NCI-H2029 treated with DMSO at 0.1 percent for 48 hours (cell line): ENCODE measurements around the gene ASXL1.
"Not testable (repeated sequence)": the region's sequence is repeated elsewhere in the genome, so short reads cannot be mapped to it uniquely, and the experiment has no call there.

Source experiments
- DNase-seq: peaks from one replicate; lab custom pipeline; 2025; lab: John Stamatoyannopoulos, UW

The ASXL1 gene

DNA sequence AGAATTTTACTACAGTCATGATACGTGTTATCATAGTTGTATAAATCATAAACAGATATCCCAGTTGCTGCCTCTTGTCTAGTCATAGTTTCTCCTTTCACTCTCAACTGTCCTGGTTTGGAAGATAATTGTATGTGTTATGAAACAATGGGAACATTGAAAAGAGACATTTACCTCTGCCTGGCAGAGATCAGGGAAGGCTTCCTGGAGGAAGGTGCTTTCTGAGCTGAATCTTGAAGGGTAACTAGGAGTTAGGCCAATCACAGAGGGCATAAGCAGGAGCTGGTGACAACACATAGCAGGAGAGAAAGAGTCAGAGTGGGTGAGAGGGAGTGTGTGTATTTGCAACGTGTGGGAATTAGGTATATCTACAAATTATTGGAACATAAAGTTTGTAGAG, 5.4 kb downstream of the ASXL1 start:
- no peak for DNase-seq

DNA sequence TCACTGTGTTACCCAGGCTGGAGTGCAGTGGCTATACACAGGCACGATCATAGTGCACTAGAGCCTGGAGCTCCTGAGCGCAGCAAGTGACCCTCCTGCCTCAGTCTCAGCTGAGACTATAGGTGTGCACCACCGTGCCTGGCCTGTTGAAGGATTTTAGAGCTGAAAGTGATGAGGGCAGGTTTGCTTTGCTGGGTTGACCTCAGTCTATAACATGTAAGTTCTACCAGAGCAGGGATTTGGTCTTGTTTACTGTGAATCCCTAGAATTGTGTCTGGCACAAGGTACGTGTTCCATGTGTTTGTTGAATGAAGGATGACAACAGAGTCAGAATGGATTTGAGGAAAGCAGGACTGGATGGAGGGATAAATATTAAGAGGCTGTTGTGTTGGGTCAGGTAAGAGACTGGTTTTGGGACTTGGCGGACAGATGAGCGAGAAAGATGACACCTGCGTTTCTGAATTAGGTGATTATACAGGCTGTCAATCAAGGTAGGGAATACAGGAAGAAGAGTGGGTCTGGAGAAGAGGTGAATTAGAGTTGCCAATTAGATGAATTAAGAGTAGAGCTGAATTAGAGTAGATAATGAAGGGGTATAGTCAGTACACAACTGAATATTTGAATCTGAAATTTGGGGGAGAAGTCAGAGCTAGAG, 6.5 kb downstream of the ASXL1 start:
- no peak for DNase-seq

DNA sequence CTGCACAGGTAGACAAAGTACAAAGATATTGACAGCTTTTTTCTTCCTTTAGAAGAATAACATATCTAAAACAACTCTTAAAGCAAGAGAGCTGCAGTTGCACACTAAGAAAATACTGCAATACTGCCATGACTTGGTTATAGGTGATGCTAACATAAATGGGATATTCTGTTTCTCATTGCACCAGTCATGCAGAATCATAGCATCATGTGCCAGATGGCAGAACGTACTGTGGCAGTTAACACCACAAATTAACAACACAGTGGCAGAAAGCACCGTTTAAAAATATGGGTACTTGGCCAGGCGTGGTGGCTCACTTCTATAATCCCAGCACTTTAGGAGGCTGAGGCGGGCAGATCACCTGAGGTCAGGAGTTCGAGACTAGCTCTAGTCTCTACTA, 7.4 kb downstream of the ASXL1 start:
- DNase-seq: no peak

DNA sequence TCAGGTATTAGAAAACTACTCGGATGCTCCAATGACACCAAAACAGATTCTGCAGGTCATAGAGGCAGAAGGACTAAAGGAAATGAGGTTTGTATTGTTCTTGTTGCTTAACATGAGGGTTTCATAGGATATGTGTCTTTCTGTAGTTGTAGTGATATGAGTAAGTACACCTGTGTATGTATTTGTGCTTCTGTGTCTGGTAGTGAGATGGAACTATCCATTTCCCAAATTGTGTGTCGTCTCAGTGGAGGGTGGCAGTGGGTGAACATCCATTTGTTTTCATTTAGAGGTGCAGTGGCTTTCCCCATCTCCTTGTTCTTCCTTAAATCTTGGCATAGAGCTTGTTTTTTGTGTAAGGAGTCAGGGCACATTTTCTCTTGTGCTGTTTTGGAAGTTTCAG, 8.2 kb downstream of the ASXL1 start:
- DNase-seq: no peak

DNA sequence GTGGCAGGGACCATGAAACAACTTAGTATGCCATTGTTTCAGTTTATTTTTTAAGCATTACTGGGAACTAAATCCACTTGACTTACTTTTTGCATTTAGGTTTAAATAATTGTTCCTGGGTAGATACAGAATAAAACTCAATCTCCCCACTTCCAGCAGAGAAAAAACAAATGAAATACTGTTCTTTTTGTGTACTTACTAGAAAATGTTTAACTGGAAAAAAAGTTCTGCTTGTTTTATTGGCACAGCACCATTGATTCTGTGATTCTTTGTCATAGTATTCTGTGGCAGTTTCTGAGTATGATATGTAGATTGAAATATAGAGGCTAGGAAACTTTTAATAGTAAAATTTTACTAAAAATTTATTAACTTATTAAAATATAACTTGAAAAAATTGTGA, 10.2 kb downstream of the ASXL1 start:
- no peak for DNase-seq

DNA sequence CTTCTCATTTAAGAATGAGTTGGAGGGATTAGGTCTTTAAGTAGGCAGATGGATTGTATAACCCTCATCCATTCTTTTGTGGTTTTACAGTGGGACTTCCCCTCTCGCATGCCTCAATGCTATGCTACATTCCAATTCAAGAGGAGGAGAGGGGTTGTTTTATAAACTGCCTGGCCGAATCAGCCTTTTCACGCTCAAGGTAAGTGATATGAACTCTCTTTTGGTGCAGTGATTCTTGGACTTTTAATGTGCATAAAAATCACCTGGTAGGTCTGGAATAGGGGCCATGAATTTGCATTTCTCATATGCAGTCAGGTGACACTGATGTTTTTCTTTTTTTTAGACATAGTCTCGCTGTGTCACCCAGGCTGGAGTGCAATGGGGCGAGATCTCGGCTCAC, 10.8 kb downstream of the ASXL1 start:
- DNase-seq: no peak

DNA sequence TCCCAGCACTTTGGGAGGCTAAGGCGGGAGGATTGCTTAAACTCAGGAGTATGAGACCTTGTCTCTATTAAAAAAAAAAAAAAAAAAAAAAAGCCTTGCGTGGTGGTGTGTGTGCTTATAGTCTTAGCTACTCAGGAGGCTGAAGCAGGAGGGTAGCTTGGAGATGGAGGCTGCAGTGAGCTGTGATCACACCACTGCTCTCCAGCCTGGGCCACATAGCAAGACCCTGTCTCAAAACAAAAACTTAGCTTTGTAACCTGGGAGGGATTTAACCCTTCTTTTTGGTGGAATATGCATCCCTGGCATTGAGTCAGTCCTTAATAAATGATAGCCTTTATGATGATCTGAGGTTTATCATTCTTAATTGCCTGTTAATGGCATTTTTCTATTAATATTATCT, 12.8 kb downstream of the ASXL1 start:
- DNase-seq: no peak

DNA sequence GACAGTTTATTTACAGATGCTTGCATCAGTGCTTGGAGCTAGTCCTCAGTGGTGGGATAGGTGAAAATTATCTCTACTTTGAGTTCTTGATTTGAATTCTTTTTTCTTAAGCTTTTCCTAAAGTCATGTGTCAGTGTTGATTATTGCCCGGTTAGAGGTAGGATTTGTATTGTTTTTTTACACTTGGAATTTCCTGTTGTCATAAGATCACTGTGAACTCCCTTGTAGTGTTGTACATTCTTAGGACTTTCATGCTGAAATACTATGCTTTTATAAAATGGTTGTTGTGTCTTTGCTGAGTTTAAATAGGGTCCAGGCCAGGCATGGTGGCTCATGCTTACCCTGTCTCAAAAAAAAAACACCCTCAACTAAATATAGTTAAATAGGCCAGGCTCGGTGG, 20.3 kb downstream of the ASXL1 start:
- DNase-seq: no peak

DNA sequence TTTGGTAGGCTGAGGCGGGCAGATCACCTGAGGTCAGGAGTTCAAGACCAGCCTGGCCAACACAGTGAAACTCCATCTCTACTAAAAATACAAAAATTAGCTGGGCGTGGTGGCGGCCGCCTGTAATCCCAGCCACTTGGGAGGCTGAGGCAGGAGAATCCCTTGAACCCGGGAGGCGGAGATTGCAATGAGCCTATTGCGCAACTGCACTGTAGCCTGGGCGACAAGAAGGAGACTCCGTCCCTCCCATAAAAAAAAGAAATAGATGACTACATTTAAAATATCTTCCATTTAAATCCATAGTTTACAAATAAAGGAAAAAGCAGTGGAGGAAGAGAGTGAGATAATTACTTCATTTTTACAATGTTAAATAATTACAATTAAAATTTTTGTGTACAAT, 21.9 kb downstream of the ASXL1 start:
- DNase-seq: not testable (repeated sequence)

DNA sequence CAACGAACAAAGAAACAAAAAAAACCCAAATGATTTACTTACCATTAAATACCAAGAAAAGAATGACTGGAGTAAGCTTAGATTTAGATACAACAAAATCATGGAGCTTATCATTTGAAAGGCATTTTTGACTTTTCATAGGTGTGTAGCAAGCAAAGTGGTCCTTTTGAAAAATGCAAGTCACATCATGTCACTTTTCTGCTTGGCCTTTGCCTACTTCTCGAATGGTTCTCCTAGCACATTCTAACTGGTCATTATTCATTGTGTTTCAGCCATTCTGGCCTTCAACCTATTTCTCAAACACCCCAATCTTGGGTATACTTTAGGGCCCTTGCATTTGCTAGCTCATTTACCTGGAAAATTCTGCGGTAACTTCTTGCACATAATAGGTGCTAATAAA, 22.6 kb downstream of the ASXL1 start:
- no peak for DNase-seq

DNA sequence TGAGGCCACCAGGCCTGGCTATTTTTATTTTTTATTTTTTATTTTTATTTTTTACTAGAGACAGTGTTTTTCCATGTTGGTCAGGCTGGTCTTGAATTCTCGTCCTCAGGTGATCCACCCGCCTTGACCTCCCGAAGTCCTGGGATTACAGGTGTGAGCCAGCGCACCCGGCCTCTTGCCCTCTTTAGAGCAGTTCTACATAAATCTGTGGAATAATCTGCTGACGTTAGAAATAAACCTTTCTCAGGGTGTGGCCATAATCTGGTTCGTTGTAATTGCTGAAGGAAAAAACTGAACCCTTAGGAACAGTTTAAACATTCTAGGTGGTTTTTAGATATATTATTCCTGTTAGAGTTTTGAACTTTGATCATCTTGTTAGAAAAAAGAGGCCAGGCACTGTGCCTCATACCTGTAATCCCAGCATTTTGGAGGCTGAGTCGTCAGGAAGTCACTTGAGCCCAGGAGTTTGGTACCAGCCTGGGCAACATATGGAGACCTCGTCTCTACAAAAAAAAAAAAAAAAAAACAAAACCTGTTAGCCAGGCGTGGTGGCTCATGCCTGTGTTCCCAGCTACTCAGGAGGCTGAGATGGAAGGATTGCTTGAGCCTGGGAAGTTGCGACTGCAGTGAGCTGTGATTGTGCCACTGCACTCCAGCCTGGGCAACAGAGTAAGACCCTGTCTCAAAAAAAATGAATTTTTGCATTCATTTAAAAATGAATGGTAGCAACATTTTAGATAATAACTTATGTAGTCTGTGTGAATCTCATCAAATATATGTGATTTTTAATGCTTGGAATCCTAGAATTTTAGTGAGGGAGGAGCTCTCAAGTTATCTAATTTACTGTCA, 24.2 kb downstream of the ASXL1 start:
- no peak for DNase-seq

DNA sequence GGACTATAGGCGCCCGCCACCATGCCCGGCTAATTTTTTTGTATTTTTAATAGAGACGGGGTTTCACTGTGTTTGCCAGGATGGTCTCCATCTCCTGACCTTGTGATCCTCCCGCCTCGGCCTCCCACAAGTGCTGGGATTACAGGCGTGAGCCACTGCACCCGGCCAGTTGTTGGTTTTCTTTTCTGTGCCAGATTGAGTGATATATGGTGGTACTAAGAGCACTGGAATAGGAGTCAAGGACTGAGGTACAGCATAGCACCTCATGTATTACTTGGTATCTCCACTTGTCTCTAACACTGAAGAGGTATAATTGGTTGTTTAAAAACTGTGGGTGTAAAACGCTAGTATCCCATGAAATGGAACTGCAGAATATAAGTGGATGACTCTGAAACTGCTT, 25.3 kb downstream of the ASXL1 start:
- DNase-seq: not testable (repeated sequence)

DNA sequence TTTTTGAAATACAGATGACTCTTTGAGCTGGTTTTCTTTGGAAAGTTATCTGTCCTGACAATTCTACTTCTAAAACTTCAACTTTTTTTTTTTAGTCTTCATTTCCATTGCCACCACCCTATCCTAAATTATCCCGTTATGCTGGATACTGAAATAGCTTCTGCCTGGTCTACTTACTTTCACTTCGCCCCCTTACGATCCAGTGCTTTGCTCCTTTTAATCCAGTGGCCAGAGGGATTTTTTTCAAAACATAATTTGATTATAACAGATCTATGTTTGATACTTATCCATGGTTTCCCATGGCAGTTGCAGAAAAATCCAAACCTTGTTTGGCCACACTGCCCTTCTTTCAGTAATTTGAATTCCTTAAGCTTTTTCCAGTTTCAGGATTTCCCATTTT, 27.4 kb downstream of the ASXL1 start:
- no peak for DNase-seq

DNA sequence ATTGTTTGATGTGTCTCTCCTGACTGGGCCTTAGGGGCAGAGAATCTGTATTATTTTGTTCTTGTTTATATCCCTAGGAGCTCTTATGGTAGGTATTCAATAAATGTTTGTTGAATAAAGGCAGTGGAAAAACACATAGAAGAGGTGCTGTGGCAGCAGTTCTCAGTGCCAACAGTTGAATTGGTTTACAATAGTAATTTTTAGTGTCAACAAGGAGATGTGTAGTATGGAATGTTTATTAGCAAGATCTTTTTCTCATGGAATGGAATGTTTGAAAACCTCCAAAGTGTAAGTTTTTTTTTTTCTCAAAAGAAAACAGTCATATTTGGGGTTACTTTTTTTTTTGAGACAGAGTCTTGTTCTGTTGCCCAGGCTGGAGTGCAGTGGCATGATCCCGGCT, 28.0 kb downstream of the ASXL1 start:
- peak; percentile 38 for DNase-seq

DNA sequence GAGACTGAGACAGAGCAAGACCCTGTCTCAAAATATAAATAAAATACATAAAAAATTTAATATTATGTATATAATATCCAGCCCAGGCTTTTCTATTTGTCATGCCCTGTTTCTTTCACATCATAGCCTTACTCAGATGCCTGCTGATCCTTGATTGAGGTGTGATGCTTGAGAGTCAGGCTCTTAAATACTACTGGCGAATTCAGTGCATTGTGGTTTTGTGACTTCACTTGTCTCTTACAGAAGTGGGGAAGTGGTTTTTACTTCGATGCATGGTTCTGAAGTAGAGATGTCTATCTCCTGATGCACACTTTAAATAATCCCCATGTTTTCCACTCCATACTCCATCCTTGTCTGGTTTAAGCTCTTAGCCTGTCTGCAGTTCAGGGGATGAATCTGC, 29.1 kb downstream of the ASXL1 start:
- no peak for DNase-seq

DNA sequence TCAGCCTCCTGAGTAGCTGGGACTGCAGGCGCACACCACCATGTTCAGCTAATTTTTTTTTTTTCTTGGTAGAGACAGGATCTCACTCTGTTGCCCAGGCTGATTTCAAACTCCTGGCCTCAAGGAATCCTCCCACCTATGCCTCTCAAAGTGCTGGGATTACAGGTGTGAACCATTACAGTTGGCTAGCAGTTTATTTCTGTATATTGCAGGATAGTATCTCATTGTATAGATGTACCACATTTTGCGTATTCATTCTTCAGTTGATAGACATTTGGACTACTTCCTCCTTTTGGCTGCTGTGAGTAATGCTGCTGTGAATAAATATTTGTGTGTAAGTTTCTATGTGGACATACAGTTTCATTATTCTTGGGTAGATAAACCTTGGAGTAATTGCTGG, 32.9 kb downstream of the ASXL1 start:
- no peak for DNase-seq

DNA sequence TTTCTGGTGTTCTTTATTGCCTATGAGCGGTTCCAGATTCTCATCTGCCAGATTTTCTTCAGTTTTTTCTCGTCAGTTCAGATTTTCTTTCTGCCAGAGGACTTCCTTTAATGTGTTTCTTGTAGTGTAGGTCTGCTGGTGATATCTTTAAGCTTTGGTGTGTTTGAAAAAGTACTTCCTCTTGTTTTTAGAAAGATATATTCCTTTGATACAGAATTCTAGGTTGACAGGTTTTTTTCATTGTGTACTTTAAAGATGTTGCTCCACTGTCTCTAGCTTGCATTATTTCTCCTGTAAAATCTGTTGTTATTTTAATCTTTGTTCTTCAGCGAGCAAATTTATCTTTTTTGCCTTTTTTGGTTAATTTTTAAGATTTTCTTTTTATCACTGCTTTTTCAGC, 36.9 kb downstream of the ASXL1 start:
- DNase-seq: no peak

DNA sequence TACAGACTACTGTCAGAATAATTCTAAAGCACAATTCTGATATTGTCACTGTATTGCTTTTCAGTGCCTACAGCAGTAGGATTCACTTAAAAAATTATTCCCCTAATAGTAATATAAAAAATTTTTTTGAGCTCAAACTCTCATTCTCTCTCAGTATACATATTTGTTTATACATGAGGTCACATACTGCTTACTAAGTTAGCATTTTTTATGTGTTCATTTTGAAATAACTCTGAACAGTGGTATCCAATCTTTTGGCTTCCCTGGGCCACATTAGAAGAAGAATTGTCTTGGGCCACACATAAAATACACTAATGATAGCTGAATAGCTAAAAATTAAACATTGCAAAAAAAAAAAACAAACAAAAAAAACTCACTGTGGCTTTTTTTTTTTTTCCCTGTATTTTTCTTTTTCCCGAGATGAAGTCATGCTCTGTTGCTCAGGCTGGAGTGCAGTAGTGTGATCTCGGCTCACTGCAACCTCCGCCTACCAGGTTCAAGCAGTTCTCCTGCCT, 38.6 kb downstream of the ASXL1 start:
- no peak for DNase-seq

DNA sequence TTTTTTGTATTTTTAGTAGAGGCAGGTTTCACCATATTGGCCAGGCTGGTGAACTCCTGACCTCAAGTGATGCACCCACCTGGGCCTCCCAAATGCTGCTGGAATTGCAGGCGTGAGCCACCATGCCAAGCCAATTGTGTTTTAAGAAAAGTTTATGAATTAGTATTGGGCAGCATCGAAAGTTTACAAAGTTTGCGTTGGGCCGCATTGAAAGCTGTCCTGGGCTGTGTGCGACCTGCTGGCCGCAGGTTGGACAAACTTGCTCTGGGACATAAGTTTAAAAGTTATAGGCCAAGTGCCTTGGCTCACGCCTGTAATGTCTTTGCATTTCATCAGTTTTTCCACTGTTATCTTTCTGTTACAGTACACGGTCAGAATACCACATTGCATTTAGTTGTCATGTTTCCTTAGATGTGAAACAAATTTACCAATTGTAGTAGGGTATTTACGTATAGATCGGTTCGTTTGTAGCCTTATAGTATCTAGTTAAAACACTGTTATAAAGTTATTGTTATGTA, 39.5 kb downstream of the ASXL1 start:
- DNase-seq: no peak

DNA sequence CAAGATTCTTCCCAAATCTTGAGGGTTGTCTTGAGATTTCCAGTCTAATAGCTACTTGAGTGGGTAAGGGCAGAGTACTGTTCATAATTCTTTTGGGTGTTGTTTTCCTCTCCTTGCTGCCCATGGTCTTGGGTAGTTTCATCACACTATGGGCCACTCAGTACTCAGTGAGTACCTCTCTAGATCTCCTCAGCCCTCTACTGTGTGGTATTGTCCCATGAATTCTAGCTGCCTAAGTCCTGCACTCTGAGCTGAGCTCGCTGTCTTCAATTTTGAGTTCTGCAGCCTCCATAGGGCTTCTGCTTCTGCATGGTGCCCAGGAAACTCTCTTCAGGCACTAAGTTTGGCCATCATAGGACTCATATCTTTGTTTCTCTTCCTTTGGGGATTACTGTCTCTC, 42.3 kb downstream of the ASXL1 start:
- DNase-seq: no peak

DNA sequence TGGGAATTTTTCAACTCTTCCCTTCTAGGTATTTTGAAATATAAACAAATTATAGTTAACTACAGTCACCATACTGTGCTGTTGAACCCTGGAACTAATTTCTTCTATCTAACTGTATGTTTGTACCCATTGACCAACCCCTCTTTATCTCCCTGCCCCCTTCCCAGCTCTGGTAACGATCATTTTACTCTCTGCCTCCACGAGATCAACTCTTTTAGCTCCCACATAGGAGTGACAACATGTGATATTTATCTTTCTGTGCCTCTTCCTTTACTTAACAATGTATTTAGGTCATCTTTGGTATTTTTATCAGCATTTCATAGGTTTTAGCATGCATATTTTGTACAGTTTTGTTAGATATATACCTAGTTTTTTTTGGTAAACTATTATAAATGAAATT, 45.9 kb downstream of the ASXL1 start:
- DNase-seq: no peak

DNA sequence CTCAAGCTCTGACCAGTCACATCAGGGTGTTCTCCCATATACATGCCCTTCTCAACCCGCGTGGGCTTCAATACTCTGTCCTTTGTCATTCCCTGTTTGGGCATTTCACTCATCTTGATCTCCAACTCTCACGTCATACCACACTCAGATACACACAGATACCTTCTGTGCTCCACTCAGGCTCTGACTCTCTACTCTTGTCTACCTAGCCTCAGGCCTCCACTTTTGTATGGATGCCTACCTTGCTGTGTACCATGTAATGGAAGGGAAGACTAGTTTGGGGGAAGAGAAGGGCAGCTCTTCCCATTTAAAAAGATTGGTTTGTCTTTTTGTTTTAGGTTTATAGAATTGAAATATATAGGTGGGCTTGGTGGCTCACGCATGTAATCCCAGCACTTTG, 48.6 kb downstream of the ASXL1 start:
- no peak for DNase-seq

DNA sequence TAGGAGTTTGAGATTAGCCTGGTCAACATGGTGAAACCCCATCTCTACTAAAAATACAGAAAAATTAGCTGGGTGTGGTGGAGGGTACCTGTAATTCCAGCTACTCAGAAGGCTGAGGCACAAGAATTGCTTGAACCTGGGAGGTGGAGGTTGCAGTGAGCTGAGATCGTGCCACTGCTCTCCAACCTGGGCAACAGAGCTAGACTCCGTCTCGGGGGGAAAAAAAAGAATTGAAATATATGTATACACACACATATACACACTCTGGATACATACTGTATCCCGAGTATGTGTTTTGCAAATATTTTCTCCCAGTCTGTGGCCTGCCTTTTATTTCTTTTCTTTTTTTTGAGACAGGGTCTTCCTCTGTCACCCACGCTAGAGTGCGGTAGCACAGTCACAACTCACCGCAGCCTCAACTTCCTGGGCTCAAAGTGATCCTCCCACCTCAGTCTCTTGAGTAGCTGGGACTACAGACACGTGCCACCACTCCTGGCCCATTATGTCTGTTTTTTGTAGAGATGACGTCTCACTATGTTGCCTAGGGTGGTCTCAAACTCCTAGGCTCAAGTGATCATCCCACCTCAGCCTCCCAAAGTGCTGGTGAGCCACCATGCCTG, 49.1 kb downstream of the ASXL1 start:
- not testable (repeated sequence) for DNase-seq
